Measurements from ENCODE around the gene SLC25A46.
"Not testable (repeated sequence)": the region's sequence is repeated elsewhere in the genome, so short reads cannot be mapped to it uniquely, and the experiment has no call there.

Gene SLC25A46

DNA sequence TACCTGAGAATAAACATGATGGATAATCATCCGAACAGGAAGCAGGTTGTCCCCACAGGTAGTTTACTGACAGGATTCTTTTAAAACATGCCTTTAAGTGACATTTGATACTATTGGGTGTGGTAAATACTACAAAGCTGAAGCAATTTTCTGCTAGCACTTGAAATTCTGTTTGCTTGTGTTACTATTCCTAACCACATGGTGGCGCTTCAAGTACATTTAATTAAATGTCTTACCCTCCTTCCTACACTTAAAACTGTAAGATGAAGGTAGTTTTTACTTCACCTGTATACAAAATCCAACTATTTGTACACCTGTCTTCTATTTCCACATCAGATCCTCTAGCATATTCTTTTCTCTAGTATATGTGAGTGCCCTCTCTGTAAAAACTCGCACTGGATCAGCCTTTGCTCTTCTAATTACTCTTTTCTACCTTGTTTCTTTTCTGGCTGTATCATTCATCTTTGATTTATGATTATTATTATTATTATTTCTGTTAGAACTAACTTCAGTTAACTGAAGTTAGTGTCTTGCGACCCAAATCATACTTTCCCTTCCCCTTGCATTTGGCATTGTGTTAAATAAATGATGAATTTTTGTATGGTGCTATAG, 18.4 kb downstream of the SLC25A46 start:
- DNase-seq: peak; percentile 38 to 69 (median 60)

DNA sequence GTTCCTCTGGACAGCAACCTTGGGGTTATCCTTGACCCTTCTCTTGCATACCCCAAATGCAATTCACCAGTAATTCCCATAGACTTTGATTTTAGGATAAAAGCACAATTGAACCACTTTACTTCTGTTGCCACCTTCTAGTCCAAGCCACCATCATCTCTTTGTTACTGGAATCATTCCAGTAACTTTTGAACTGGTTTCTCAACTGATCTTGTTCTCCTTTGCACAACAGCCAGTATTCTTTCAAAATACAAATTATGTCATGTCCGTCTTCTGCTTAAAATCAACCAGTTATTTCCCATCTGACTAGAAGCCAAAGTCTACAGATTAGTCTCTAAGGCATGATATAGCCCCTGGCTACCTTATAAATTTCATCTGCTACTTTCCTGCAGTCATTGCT, 21.4 kb downstream of the SLC25A46 start:
- no peak for DNase-seq

DNA sequence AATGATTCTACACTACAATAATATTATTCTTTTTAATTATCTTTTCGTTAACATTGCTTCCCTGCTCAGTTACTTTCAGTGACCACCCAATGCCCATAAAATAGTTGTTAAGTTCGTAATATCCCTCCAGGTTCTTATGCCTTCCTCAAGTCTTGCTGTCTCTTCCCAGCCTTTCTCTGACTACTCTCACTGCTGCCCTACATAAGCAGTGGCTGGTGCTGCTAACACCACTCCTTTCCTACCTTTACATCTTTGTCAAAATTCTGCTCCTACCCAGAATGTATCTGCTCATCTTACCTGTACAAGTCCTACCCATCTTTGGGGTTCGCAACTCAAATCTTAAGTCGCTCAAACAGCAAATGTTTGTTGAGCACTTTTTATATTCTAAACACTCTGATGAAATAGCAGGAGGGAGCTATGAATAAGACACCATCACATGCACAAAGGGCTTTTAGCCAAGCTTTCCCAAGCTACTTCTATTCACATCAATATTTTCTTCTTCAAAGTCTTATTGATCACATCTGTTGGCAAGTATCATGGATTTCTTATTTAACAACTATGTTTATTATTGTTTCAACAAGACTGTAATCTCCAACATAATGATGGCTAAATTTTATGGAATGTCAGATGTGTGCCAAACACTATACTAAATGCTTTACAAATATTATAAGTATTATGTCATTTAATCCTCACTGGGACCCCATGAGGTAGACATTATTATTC, 29.5 kb downstream of the SLC25A46 start:
- DNase-seq: peak in 1 of 4 experiments; percentile 1

DNA sequence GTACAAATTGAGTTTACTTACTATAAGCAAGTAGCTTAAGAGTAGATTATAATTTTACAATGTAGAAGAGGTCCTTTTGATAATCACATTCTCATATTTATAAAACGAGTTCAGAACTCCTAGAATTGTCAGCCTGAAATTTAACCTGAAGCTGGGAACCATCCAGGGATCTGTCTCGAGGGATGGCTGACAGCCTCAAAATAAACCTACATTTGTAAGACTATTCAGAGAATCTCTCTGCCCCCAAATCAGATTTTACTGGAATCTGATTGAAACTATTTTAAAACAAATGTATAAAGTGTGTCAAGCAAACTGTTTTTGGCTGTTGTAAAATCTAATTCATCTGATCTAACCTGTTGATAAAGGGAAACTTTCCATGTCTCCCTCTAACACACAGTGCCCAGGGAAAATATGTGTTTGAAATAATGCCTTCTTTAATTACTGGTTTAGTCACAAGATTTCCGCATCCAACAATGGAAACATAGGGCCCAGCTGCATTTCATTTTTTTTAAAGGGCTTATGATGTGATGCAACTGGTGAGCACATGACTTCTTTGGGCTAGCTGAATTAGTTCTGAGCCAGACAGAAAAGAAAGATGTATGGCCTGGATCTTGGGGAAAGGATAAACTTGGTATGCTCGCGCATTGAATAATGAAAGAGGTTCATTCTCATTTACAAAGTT, 30.3 kb downstream of the SLC25A46 start:
- DNase-seq: peak in 1 of 4 experiments; percentile 20

DNA sequence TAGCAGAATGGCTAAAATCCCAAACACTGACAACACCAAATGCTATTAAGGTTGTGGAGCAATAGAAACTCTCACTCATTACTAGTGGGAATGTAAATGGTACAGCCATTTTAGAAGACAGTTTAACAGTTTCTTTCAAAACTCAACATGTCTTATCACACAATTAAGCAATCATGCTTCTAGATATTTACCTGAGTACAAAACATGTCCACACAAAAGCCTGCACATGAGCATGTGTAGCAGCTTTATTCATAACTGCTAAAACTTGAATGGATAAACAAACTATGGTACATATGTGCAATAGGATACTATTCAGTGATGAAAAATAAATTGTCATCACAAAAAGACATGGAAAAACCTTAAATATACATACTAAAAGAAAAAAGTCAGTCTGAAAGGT, 31.5 kb downstream of the SLC25A46 start:
- DNase-seq: no peak

DNA sequence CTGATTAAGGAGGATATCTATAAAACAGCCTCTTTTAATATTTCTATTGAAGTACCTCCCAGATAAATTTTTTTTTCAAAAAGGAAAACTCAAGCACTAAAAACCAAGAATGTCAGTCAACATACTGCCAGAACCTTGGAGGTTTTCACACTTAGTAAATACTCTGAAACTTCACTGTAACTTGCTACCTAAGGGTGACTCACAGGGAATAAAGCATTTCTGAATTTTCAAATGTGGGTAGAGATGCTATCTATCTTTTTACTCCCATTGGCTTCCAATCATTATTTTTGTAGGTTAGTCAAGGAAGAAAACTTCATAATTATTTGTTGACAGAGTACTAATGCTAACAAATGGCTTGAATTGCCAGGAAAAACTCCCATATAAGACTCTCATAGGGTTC, 46.1 kb downstream of the SLC25A46 start:
- DNase-seq: no peak

DNA sequence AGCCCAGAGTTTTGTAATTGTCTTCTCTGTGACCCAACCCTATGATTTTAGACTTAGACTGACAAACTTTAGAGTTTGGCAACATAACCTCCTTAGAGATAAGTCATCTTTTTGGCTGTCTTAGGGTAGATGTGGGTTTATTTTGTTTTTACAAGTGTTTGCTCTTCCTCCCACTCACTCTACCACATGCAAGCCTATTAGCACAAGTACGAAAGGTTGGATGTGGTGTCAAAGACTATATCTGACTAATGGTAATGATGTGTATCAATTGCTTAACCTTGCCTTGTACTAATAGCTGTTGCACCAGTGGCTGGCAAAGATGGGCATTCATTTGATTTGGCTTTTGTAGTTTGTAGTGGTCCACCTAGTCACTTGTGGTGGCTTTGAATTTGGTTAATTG, 46.5 kb downstream of the SLC25A46 start:
- DNase-seq: no peak

DNA sequence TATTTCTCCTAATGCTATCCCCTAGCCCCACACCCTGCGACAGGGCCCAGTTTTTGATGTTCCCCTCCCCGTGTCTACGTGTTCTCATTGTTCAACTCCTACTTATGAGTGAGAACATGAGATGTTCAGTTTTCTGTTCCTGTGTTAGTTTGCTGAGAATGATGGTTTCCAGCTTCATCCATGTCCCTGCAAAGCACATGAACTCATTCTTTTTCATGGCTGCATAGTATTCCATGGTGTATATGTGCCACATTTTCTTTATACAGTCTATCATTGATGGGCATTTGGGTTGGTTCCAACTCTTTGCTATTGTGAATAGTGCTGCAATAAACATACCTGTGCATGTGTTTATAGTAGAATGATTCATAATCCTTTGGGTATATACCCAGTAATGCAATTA, 49.2 kb downstream of the SLC25A46 start:
- not testable (repeated sequence) for DNase-seq

DNA sequence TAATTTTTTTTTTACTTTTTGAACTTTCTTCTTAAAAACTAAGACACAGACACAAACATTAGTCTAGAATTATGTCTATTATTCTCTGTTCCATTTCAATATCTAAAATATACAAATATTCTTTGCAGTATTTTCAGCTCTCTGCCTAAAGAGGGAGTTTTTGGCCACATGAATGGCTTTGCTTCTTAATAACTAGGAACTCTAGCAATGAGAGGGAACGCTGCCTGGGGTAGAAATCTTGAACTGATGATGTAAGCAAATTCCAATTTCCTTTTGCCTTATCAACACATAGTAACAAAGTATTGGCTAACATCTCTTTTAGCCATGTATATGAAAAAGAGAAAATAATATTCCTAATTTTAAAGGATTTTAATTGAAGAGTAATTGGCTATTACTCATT, 51.9 kb downstream of the SLC25A46 start:
- no peak for DNase-seq

DNA sequence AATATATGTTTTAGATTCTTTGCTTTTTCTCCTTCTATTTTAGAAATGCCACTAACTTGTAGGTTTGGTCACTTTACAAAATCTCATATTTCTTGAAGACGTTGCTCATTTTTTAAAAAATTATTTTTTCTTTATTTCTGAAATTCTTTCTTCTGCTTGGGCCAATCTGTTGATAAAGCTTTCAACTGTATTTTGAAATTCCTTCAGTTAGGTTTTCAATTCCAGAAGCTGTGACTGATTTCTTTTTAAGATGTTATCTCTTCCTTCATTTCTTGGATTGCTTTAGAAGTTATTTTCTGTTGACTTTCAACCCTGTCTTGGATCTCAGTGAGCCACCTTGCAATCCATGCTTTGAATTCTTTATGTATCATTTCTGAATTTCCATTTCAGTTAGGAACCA, 64.2 kb downstream of the SLC25A46 start:
- no peak for DNase-seq

DNA sequence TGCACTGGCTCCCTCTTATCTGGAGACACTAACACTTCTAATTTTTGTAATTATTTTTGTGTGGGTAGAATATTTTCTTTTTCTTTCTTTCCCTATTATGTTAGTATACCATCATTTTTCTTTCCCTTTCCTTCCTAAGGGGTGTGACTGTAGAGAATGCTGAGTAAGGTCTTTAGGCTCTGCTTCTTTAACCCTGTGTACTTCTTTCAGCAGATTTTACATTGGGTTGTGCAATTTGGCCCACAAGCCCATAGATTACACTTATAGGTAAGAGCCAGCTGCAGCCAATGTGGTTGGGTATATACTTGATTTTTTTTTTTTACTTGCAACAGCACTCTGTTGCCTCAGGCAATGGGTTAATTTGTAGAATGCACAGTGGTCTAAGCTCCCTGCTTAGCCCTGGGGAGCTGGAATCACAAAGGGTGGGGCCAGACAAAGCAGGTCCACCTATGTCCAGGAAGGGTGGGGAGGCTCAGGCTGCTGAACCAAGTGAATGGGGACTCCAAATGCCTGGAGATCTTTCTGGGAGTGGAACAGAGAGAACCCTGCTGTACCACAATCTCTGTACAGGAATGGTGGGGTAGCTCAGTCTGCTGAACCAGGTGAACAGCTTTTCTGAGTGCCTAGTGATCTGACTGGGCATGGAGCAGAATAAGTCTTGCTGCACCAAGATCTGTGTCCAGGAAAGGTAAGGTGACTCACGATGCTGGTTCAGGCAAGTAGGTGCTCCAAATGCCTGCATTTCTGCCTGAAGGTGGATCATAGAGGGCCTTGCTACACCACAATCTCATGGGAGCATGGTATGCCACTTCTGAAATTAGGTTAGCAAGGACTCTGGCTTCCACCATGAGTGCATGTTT, 64.9 kb downstream of the SLC25A46 start:
- DNase-seq: no peak

DNA sequence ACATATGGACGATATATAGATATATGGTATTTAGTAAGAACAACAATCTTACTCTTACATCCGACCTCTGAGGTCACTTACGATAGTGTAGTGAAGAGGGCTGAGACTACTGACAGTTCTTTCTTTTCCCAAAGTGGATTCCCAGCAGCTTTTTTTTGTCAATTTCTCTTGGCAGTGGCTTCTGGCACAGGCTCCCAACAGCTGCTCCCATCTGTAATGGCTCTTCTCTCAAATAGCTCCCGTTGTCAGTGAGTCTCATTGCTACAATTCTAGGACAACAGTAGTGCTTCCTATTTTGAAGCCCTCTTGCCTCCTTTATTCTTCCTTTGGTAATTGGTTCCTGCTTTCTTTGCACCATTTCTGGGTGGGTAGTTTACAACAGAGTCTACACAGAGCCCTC, 68.4 kb downstream of the SLC25A46 start:
- DNase-seq: no peak

DNA sequence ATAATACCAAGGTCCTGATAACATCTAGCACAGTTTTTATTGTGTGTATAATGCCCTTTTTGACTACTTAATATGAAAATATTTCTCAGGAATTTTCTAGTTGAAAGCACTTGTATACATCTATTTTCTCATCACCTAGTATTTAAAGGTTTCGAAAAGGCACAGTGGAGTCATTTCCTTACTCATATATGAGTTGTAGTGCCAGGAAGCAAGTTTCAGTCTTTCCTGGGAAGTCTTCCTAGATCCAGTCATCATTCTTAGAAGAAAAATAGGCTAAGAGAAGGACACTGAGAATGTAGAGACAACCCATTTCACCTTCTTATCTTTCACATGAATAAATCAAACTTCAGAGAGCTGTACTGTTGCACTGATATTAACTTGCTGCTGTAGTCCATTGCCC, 70.2 kb downstream of the SLC25A46 start:
- no peak for DNase-seq
